ENCODE results near the gene GARIN5A. TPM values are rescaled to one million over a fixed set of nuclear protein-coding genes. Genes with fewer than 3 reads are reported as not detected.

The GARIN5A gene
- total and polyA plus RNA-seq, 2 experiments from 2014 or later, result 13.3 to 25.0 TPM

DNA sequence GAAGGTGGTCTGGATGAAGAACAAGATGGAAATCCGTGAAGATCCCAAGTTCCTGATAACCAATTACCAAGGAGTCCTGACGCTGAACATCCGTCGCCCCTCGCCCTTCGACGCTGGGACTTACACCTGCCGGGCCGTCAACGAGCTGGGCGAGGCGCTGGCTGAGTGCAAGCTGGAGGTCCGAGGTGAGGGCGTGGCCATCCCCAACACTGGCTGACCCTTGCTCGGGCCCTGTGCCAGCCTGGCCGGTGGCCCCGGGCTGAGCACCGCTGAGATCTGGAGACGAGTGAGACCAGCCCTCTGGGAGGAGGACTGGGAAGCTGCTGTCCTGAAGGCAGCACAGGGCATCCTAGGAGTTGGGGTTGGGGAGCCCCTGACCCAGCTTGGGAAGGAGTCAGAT, 12.3 kb downstream of the GARIN5A start:
- H3K4me3 Mint-ChIP-seq, result no peak overlapping the region
- peaks cover 93% of the 10 kb centered on the region for H3K9me3 Mint-ChIP-seq
- Histone ChIP-seq H3K27ac (ENCODE audit: low read depth) (no peak overlapping the region), H3K36me3 (ENCODE audit: insufficient read depth) (no peaks in the 10 kb centered on the region), H4K20me1 (replicated peaks; ENCODE audit: insufficient read depth) (no peaks in the 10 kb centered on the region), H3K4me3 (no peak overlapping the region), H3F3A (replicated peaks; ENCODE audit: low read depth) (no peaks in the 10 kb centered on the region), H2AFZ (no peak overlapping the region), H3K4me1 (ENCODE audit: insufficient read depth) (0 out of 2 replicates have a peak, but pooled peaks cover 3% of the 10 kb centered on the region), H3K79me2 (replicated peaks; ENCODE audit: insufficient read depth) (no peaks in the 10 kb centered on the region), H3K4me2 (no peak overlapping the region), H3K9me2 (ENCODE audit: insufficient read depth) (no peaks in the 10 kb centered on the region), H3K27me3 (ENCODE audit: insufficient read depth) (no peaks in the 10 kb centered on the region)
- H3K27me3 Mint-ChIP-seq (ENCODE audit: insufficient read depth, low read depth, poor library complexity), result peaks cover 10% of the 10 kb centered on the region
- DNase-seq (ENCODE audit: low spot score) (no peak), ATAC-seq (no peak)
- TF ChIP-seq EZH2 (IDR thresholded peaks at IDR 0.05; ENCODE audit: low read depth, unreplicated experiment), result no peak
- TF ChIP-seq, protein P1, sequence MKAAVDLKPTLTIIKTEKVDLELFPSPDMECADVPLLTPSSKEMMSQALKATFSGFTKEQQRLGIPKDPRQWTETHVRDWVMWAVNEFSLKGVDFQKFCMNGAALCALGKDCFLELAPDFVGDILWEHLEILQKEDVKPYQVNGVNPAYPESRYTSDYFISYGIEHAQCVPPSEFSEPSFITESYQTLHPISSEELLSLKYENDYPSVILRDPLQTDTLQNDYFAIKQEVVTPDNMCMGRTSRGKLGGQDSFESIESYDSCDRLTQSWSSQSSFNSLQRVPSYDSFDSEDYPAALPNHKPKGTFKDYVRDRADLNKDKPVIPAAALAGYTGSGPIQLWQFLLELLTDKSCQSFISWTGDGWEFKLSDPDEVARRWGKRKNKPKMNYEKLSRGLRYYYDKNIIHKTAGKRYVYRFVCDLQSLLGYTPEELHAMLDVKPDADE (IDR thresholded peaks at IDR 0.05), result no peak
- no peak for TF ChIP-seq POLR2AphosphoS5 (IDR thresholded peaks at IDR 0.05; ENCODE audit: low read depth)
- TF ChIP-seq NANOG (IDR thresholded peaks at IDR 0.05; ENCODE audit: borderline replicate concordance), result no peak
- TF ChIP-seq ZNF331 (CRISPR knock-in tag; IDR thresholded peaks at IDR 0.05; ENCODE audit: low read depth), result no peak
- no peak for TF ChIP-seq STAT1 (IDR thresholded peaks at IDR 0.05; ENCODE audit: unreplicated experiment)
- no peak for TF ChIP-seq JUNB (IDR thresholded peaks at IDR 0.05; ENCODE audit: unreplicated experiment)
- no peak for TF ChIP-seq CREB1 (CRISPR knock-in tag; IDR thresholded peaks at IDR 0.05; ENCODE audit: low read depth)
- TF ChIP-seq, protein P2, sequence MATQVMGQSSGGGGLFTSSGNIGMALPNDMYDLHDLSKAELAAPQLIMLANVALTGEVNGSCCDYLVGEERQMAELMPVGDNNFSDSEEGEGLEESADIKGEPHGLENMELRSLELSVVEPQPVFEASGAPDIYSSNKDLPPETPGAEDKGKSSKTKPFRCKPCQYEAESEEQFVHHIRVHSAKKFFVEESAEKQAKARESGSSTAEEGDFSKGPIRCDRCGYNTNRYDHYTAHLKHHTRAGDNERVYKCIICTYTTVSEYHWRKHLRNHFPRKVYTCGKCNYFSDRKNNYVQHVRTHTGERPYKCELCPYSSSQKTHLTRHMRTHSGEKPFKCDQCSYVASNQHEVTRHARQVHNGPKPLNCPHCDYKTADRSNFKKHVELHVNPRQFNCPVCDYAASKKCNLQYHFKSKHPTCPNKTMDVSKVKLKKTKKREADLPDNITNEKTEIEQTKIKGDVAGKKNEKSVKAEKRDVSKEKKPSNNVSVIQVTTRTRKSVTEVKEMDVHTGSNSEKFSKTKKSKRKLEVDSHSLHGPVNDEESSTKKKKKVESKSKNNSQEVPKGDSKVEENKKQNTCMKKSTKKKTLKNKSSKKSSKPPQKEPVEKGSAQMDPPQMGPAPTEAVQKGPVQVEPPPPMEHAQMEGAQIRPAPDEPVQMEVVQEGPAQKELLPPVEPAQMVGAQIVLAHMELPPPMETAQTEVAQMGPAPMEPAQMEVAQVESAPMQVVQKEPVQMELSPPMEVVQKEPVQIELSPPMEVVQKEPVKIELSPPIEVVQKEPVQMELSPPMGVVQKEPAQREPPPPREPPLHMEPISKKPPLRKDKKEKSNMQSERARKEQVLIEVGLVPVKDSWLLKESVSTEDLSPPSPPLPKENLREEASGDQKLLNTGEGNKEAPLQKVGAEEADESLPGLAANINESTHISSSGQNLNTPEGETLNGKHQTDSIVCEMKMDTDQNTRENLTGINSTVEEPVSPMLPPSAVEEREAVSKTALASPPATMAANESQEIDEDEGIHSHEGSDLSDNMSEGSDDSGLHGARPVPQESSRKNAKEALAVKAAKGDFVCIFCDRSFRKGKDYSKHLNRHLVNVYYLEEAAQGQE (IDR thresholded peaks at IDR 0.05; ENCODE audit: unreplicated experiment), result no peak
- no peak for TF ChIP-seq ZNF114 (CRISPR knock-in tag; IDR thresholded peaks at IDR 0.05)
- no peak for TF ChIP-seq EZH2phosphoT487 (IDR thresholded peaks at IDR 0.05; ENCODE audit: unreplicated experiment)
- TF ChIP-seq, protein P3, sequence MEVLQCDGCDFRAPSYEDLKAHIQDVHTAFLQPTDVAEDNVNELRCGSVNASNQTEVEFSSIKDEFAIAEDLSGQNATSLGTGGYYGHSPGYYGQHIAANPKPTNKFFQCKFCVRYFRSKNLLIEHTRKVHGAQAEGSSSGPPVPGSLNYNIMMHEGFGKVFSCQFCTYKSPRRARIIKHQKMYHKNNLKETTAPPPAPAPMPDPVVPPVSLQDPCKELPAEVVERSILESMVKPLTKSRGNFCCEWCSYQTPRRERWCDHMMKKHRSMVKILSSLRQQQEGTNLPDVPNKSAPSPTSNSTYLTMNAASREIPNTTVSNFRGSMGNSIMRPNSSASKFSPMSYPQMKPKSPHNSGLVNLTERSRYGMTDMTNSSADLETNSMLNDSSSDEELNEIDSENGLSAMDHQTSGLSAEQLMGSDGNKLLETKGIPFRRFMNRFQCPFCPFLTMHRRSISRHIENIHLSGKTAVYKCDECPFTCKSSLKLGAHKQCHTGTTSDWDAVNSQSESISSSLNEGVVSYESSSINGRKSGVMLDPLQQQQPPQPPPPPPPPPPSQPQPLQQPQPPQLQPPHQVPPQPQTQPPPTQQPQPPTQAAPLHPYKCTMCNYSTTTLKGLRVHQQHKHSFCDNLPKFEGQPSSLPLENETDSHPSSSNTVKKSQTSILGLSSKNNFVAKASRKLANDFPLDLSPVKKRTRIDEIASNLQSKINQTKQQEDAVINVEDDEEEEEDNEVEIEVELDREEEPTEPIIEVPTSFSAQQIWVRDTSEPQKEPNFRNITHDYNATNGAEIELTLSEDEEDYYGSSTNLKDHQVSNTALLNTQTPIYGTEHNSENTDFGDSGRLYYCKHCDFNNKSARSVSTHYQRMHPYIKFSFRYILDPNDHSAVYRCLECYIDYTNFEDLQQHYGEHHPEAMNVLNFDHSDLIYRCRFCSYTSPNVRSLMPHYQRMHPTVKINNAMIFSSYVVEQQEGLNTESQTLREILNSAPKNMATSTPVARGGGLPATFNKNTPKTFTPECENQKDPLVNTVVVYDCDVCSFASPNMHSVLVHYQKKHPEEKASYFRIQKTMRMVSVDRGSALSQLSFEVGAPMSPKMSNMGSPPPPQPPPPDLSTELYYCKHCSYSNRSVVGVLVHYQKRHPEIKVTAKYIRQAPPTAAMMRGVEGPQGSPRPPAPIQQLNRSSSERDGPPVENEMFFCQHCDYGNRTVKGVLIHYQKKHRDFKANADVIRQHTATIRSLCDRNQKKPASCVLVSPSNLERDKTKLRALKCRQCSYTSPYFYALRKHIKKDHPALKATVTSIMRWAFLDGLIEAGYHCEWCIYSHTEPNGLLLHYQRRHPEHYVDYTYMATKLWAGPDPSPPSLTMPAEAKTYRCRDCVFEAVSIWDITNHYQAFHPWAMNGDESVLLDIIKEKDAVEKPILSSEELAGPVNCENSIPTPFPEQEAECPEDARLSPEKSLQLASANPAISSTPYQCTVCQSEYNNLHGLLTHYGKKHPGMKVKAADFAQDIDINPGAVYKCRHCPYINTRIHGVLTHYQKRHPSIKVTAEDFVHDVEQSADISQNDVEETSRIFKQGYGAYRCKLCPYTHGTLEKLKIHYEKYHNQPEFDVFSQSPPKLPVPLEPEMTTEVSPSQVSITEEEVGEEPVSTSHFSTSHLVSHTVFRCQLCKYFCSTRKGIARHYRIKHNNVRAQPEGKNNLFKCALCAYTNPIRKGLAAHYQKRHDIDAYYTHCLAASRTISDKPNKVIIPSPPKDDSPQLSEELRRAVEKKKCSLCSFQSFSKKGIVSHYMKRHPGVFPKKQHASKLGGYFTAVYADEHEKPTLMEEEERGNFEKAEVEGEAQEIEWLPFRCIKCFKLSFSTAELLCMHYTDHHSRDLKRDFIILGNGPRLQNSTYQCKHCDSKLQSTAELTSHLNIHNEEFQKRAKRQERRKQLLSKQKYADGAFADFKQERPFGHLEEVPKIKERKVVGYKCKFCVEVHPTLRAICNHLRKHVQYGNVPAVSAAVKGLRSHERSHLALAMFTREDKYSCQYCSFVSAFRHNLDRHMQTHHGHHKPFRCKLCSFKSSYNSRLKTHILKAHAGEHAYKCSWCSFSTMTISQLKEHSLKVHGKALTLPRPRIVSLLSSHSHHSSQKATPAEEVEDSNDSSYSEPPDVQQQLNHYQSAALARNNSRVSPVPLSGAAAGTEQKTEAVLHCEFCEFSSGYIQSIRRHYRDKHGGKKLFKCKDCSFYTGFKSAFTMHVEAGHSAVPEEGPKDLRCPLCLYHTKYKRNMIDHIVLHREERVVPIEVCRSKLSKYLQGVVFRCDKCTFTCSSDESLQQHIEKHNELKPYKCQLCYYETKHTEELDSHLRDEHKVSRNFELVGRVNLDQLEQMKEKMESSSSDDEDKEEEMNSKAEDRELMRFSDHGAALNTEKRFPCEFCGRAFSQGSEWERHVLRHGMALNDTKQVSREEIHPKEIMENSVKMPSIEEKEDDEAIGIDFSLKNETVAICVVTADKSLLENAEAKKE (CRISPR knock-in tag; IDR thresholded peaks at IDR 0.05), result no peak
- TF ChIP-seq, protein P4, sequence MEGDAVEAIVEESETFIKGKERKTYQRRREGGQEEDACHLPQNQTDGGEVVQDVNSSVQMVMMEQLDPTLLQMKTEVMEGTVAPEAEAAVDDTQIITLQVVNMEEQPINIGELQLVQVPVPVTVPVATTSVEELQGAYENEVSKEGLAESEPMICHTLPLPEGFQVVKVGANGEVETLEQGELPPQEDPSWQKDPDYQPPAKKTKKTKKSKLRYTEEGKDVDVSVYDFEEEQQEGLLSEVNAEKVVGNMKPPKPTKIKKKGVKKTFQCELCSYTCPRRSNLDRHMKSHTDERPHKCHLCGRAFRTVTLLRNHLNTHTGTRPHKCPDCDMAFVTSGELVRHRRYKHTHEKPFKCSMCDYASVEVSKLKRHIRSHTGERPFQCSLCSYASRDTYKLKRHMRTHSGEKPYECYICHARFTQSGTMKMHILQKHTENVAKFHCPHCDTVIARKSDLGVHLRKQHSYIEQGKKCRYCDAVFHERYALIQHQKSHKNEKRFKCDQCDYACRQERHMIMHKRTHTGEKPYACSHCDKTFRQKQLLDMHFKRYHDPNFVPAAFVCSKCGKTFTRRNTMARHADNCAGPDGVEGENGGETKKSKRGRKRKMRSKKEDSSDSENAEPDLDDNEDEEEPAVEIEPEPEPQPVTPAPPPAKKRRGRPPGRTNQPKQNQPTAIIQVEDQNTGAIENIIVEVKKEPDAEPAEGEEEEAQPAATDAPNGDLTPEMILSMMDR (conservative IDR thresholded peaks at IDR 0.05; ENCODE audit: low read depth in 2 of 2), result no peak
- peaks cover 32% of the 10 kb centered on the region for H3K36me3 Mint-ChIP-seq (ENCODE audit: low read depth)
- H3K27ac Mint-ChIP-seq, result no peak overlapping the region
- H3K4me1 Mint-ChIP-seq, result no peaks in the 10 kb centered on the region
